AG08395 (cell line): Measurements from ENCODE around the gene ZSCAN21.
A peak's percentile ranks its signal among the peaks of the same experiment; 100 is the strongest.

Experiments
- DNase-seq: peaks from one replicate; pipeline ENCODE4 v3.0.0; 2012; ENCODE audit warnings: mixed read lengths, low spot score

The ZSCAN21 gene

GRCh38 chr7:100100420-100101015, 50.9 kb downstream of the ZSCAN21 start:
- peak; percentile 95 for DNase-seq

GRCh38 chr7:100101016-100101862, 51.7 kb downstream of the ZSCAN21 start, which contains the start of the genes AP4M1 and MCM7:
AP4M1 (plus strand) TSS chr7:100101643; CDS start chr7:100101715, 72 bp downstream.
MCM7 (minus strand) TSS chr7:100101397; CDS start chr7:100101294, 103 bp downstream.
- peak; percentile 99 for DNase-seq

GRCh38 chr7:100102950-100103840, 53.6 kb downstream of the ZSCAN21 start:
- peak; percentile 66 for DNase-seq

- no peak for DNase-seq
Observed at GRCh38 chr7:100105534-100105933, 56.0 kb downstream of the ZSCAN21 start.

GRCh38 chr7:100106633-100107032, 57.1 kb downstream of the ZSCAN21 start:
- DNase-seq = no peak

GRCh38 chr7:100107125-100107737, 57.7 kb downstream of the ZSCAN21 start:
- no peak for DNase-seq

- no peak for DNase-seq
Observed at GRCh38 chr7:100107890-100108289, 58.3 kb downstream of the ZSCAN21 start.

GRCh38 chr7:100109521-100110163, 60.1 kb downstream of the ZSCAN21 start:
- DNase-seq = no peak

- DNase-seq = no peak
Observed at GRCh38 chr7:100111156-100111555, 61.6 kb downstream of the ZSCAN21 start.

GRCh38 chr7:100111914-100112313, 62.3 kb downstream of the ZSCAN21 start:
- DNase-seq = no peak
